GM18870 (cell line): Measurements from ENCODE around the gene SH2D7.

Experiments
- ATAC-seq: cut with Tn5 transposase; IDR thresholded peaks from one replicate; pipeline ENCODE4 v1.9.1; 2021; ENCODE audit warnings: moderate library complexity; ENCODE audit not compliant: unreplicated experiment

The SH2D7 gene

GRCh38 chr15:78102211-78102610 is 9.8 kb downstream of the SH2D7 start:
- no peak for ATAC-seq

DNA sequence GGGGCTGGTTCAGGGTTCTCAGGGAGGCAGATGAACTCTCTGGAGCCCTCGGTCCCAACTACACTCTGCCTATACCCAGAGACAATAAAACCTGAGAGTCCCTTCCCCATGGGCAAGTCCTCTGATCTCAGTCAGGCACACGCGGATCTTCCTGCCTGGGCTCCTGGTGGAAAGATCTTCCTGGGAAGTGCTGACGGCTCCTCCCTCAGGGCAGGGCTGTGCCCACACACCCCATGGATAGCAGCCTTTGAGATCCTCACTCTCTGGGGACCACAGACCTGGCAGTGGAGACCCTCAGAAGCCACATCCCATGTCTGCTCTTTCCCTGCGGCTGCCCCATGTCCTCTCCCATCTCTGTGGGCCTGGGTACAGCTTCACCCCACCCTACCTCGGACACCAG is 10.4 kb downstream of the SH2D7 start:
- no peak for ATAC-seq

DNA sequence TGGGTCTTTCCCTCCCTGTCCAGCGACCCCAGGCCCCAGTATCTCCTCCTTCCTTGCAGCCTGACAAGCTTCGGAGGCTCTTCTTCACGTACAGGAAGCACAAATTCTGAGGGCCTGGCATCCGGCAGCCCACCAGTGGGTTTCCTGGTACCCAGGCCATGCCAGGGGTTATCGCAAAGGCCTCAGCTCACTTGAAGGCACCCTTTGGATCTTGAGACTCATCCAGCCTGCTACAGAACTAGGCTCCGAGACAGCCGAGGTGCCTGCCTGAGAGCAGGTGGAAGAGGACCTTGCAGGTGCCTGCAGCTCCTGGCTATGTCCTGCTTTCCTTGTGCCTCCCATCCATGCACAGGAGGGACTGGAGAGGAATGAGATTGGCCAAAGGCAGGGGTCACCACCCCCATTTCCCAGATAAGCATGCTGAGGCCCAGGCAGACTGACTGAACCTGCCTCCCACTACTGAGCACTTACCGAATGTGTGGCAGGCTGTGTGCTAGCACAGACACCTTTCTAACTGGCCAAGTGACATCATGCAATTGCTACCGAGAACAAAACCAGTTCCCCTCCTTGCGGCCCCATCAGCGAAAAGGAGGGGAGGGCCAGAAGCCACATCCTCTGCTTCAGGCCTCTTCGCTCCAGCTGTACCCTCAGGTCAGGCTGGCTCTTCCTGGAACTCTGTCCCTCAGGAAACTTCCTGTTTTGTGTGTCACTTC is 11.2 kb downstream of the SH2D7 start:
- ATAC-seq: peak; percentile 78

DNA sequence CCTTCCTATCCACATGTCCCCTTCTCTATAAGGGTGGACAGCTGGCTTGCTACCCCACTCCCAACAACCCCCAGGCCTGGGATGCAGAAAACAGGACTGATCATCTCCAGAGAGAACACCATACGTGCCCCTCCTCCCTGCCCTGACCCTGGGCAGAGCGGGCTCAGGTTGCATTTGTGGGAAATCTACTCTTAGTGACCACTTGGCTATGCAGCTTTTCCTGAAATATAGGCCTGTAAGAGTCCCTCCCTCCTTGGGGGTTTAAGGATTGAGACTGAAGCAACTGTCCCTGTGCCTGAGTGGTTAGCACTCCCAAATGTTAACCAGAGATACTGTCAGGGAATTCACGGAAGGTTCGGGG is 11.7 kb downstream of the SH2D7 start:
- no peak for ATAC-seq

GRCh38 chr15:78104566-78105475 is 12.5 kb downstream of the SH2D7 start:
- no peak for ATAC-seq

DNA sequence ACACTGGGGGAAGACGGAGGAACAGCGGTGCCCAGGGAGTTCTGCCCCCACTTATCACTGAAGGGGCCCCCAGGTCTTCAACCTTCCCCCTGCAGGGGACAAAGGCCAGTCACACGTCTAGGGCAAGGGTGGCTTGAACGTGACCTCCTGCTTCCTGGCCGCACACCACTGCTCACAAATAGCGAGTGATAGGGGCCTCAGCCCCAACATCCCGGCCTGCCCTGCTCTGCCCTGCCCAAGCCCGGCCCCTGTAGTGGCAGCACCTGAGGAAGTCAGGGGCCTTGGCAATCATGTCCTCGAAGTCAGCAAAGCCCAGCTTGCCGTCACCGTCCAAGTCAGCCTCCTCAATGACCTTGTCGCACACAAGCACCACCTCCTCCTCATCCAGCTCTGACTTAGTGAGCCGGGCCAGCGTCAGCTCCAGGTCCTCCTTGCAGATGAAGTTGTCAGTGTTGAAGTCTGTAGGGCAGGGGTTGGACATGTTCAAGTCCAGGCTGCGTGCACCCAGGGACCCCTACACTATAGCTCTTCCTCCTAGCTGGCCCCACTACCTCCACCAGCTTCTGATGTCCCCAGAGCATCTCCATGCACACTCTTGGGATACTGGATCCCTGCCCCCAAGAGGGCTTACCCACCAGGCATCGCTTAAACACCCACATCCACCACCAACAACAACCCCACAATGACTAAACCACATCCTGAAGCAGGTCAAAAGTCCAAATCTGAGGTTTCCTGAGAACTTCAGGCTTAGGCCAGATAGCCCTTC is 13.3 kb downstream of the SH2D7 start:
- no peak for ATAC-seq

DNA sequence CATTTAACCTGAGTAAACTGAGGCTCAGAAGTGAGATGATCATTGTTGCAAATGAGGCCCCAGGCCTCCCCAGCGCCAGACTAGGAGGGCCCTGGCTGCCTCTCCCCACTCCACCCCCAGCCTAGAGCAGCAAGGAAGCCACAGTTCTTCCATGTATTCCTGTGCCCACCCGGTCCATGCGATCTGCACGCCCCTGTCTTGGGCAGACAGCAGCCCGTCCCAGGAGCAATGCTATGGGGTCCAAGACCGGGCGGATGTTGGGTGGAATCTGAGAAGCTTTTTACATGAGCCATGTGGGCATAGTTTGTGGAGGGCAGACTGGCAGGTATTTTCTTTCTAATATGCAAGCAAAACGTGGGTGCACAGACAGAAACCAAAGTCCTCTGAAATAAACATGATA is 15.1 kb downstream of the SH2D7 start:
- no peak for ATAC-seq

GRCh38 chr15:78108300-78109084 is 16.1 kb downstream of the SH2D7 start:
- no peak for ATAC-seq

DNA sequence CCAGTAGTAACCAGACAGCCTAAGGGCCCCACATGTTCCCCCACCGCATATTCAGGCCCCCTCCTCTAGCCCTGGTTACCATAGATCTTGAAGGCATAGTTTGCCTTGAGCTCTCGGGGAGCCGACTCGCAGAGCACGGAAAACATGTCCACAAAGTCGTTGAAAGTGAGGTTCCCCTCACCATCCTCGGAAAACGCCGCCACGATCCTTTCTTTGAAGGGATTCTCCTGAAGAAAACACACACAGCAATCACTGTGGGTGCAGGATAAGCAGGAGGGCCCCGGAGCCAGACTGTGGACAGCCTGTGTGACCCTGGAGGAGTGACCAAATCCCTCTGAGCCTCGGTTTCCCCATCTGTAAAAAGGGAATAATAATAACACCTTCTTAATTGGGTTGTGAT is 16.8 kb downstream of the SH2D7 start:
- ATAC-seq: no peak

GRCh38 chr15:78110096-78110495 is 17.7 kb downstream of the SH2D7 start:
- no peak for ATAC-seq

- no peak for ATAC-seq
Observed at GRCh38 chr15:78110916-78111475, 18.6 kb downstream of the SH2D7 start.

- no peak for ATAC-seq
Observed at GRCh38 chr15:78111788-78112187, 19.4 kb downstream of the SH2D7 start.

DNA sequence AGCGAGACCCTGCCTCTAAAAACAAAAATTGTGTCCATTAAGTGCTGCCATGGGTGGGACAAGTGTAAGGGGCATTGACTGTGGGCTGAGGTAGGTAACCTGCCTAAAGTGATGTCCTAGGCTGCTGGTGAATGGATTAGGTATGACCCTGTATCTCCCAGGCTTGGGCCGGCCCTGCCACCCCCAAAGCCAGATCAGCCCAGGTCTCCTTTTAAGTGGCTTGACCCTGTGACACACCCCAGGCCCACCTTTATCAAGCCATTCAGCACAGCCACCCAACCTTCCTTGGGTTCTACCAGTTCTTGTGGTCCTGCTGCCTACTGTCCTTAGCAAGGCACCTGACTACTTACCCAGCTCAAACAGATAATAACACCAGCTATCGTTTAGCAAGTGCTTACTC is 20.2 kb downstream of the SH2D7 start:
- no peak for ATAC-seq

GRCh38 chr15:78120523-78120922 is 28.2 kb downstream of the SH2D7 start:
- no peak for ATAC-seq

DNA sequence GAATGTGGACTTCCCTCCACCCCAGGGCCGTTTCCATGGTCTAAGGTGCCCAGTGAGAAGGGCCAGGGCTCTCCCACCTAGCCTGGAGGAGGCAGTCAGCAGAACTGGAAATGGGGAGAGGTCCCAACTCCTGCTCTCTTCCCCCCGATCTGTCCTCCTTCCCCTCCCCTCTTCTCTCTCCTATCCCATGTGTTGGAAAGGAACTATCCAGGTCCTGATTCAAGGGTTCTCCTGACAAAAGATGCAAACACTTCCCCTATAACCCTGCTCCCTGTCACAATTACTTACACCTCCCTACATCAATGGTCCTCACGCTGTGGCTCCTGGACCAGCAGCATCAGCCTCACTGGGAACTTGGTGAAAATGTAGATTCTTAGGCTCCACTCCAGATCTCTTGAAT is 32.9 kb downstream of the SH2D7 start:
- no peak for ATAC-seq

DNA sequence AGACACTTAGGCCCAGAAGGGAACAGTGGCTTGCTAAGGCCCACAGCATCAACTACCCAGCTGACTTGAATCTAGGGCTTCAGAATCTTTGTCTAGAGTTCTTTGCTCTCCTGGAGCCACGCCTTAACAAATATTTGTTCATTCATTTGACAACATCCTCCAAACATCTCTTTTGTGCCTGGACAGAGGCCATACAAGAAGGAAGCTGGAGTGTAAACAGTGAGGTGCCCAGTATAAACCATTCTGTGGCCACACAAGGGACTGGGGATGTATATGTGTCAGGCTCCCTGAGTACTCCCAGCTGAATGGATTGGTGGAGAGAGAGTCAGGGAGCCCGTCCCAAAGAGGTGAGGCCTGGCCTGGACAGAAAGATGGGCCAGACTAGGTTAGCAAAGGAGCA is 35.5 kb downstream of the SH2D7 start:
- ATAC-seq: no peak

GRCh38 chr15:78129077-78129750 is 36.9 kb downstream of the SH2D7 start:
- ATAC-seq: no peak

- no peak for ATAC-seq
Observed at GRCh38 chr15:78129751-78130287, 37.5 kb downstream of the SH2D7 start.

- no peak for ATAC-seq
Observed at GRCh38 chr15:78130466-78131294, 38.3 kb downstream of the SH2D7 start.
